Caco-2 (cell line): ENCODE measurements around the gene SERPINB2. TPM values are rescaled to one million over a fixed set of nuclear protein-coding genes. Genes with fewer than 3 reads are reported as not detected.

Experiments used
- BruUV-seq: library from RNA; stranded (reverse); fragments of 400-500 nt; replicated peaks from 2 replicates; lab custom pipeline; 2021; lab: Mats Ljungman, UMichigan
- CTCF ChIA-PET: fragments of 300-600 bp; sonication (Branson Sonifier 250); formaldehyde crosslinking; loops from one replicate; lab custom pipeline; 2022; ENCODE audit warnings: antibody characterized with exemption; lab: Charles Lee
- POLR2A ChIA-PET: fragments of 300-600 bp; sonication (Branson Sonifier 250); formaldehyde crosslinking; loops from one replicate; lab custom pipeline; 2022; ENCODE audit warnings: antibody characterized with exemption; lab: Charles Lee
- DNase-seq, 2 experiments: peaks; one replicate each; pipeline versions ENCODE4 v3.0.0 to v3.0.0-alpha.2; 2020 to 2022
- H3K27me3 ChIP-seq: replicated peaks from 2 replicates; pipeline ENCODE4 v1.6.0; 2011; ENCODE audit warnings: low read length; ENCODE audit not compliant: control insufficient read depth, insufficient read depth
- H3K36me3 ChIP-seq: 2 replicates; pipeline ENCODE4 v1.5.1; 2011; ENCODE audit warnings: low read length; ENCODE audit not compliant: control insufficient read depth, insufficient read depth
- H3K4me1 ChIP-seq: fragments of 250-450 bp; sonication (Bioruptor Pico); 2 replicates; pipeline ENCODE4 v1.5.1; 2020; ENCODE audit warnings: mild to moderate bottlenecking
- H3K4me3 ChIP-seq: 2 replicates; pipeline ENCODE4 v1.5.1; 2011; ENCODE audit warnings: low read depth, mild to moderate bottlenecking, control low read depth, low read length
- H3K9me3 ChIP-seq: fragments of 250-450 bp; sonication (Bioruptor Pico); 2 replicates; pipeline ENCODE4 v1.5.1; 2020; ENCODE audit warnings: mild to moderate bottlenecking, moderate library complexity
- H3K27ac Mint-ChIP-seq: one replicate; pipeline ENCODE4 v1.8.0; 2022; ENCODE audit warnings: mixed read lengths; ENCODE audit not compliant: unreplicated experiment
- H3K27me3 Mint-ChIP-seq: one replicate; pipeline ENCODE4 v1.8.0; 2022; ENCODE audit warnings: mixed read lengths; ENCODE audit not compliant: insufficient read depth, unreplicated experiment
- H3K36me3 Mint-ChIP-seq: one replicate; pipeline ENCODE4 v1.8.0; 2022; ENCODE audit warnings: mild to moderate bottlenecking, mixed read lengths; ENCODE audit not compliant: insufficient read depth, unreplicated experiment
- H3K4me1 Mint-ChIP-seq: one replicate; pipeline ENCODE4 v1.8.0; 2022; ENCODE audit warnings: low read depth, mixed read lengths; ENCODE audit not compliant: unreplicated experiment
- H3K4me3 Mint-ChIP-seq: one replicate; pipeline ENCODE4 v1.8.0; 2022; ENCODE audit warnings: mild to moderate bottlenecking, moderate library complexity, mixed read lengths; ENCODE audit not compliant: unreplicated experiment
- H3K9me3 Mint-ChIP-seq: one replicate; pipeline ENCODE4 v1.8.0; 2022; ENCODE audit warnings: mixed read lengths; ENCODE audit not compliant: unreplicated experiment
- CTCF ChIP-seq, 2 experiments: fragments of 200-600 bp in 1 of 2; IDR thresholded peaks; 1 replicate in 1 of 2; 2 replicates in 1 of 2; pipeline versions ENCODE4 v1.5.1 to v1.8.0; 2011 to 2022; ENCODE audit warnings: antibody characterized with exemption in 1 of 2, control low read depth in 1 of 2, inconsistent platforms in 1 of 2, low read depth in 1 of 2, low read length in 1 of 2, mild to moderate bottlenecking in 1 of 2, moderate library complexity in 1 of 2; ENCODE audit not compliant: insufficient read depth in 1 of 2, severe bottlenecking in 1 of 2, unreplicated experiment in 1 of 2
- intact Hi-C: fragments of 100-400 bp; cut with micrococcal nuclease; formaldehyde crosslinking; loops from one replicate; pipeline ENCODE4 v1.10.0; 2022; ENCODE audit not compliant: unreplicated experiment
- total RNA-seq: library from RNA; stranded (reverse); gene quantifications from 2 replicates; pipeline ENCODE4 v1.2.3, GENCODE V29; 2022

The SERPINB2 gene
- total RNA-seq, 1 experiment from 2014 or later: not detected

- peaks cover 1% of the 10 kb centered on the region for H3K27me3 Mint-ChIP-seq
- intact Hi-C loops: no loop called here
- no peaks in the 10 kb centered on the region for H3K9me3 Mint-ChIP-seq
- no peak for DNase-seq
- H3K27me3 ChIP-seq: no peaks in the 10 kb centered on the region
- no peaks in the 10 kb centered on the region for H3K36me3 ChIP-seq
- no peaks in the 10 kb centered on the region for H3K36me3 Mint-ChIP-seq
- CTCF ChIA-PET: no interaction called here
- H3K4me1 Mint-ChIP-seq: no peaks in the 10 kb centered on the region
- no TSS peak for BruUV-seq
- POLR2A ChIA-PET: no interaction called here
- H3K27ac Mint-ChIP-seq: no peak overlapping the region
- TF ChIP-seq CTCF (IDR thresholded peaks at IDR 0.05; ENCODE audit: insufficient read depth in 1 of 2, low read depth in 1 of 2, low read length in 1 of 2, severe bottlenecking in 1 of 2, unreplicated experiment in 1 of 2): no peak
- H3K9me3 ChIP-seq: no peaks in the 10 kb centered on the region
- H3K4me3 Mint-ChIP-seq: no peak overlapping the region
- H3K4me1 ChIP-seq: no peaks in the 10 kb centered on the region
- no peak overlapping the region for H3K4me3 ChIP-seq
These were observed 18.6 kb downstream of the SERPINB2 start for GRCh38 chr18:63906056-63906455.

GRCh38 chr18:63907664-63908063 lies 20.2 kb downstream of the SERPINB2 start, which contains the start of gene SERPINB10:
SERPINB10 (plus strand) TSS chr18:63907958; CDS start chr18:63915511, 7,553 bp downstream.
- intact Hi-C loops: no loop called here
- H3K27me3 Mint-ChIP-seq: no peaks in the 10 kb centered on the region
- H3K4me1 Mint-ChIP-seq: no peaks in the 10 kb centered on the region
- DNase-seq: no peak
- Histone ChIP-seq H3K4me3 (no peak within 1 kb of the TSS), H3K4me1 (no peaks in the 10 kb centered on the region), H3K9me3 (no peaks in the 10 kb centered on the region), H3K27me3 (no peaks in the 10 kb centered on the region), H3K36me3 (no peaks in the 10 kb centered on the region)
- no peak within 1 kb of the TSS for H3K4me3 Mint-ChIP-seq
- no TSS peak for BruUV-seq
- no peak within 1 kb of the TSS for H3K27ac Mint-ChIP-seq
- no peak for TF ChIP-seq CTCF (IDR thresholded peaks at IDR 0.05; ENCODE audit: insufficient read depth in 1 of 2, low read depth in 1 of 2, low read length in 1 of 2, severe bottlenecking in 1 of 2, unreplicated experiment in 1 of 2)
- ChIA-PET CTCF (no interaction called here), POLR2A (no interaction called here)
- H3K9me3 Mint-ChIP-seq: no peaks in the 10 kb centered on the region
- H3K36me3 Mint-ChIP-seq: no peaks in the 10 kb centered on the region

GRCh38 chr18:63908858-63909257 lies 21.4 kb downstream of the SERPINB2 start:
- ChIA-PET CTCF (no interaction called here), POLR2A (no interaction called here)
- H3K27ac Mint-ChIP-seq: no peak overlapping the region
- Histone ChIP-seq H3K4me1 (no peaks in the 10 kb centered on the region), H3K4me3 (no peak overlapping the region), H3K27me3 (no peaks in the 10 kb centered on the region), H3K9me3 (no peaks in the 10 kb centered on the region), H3K36me3 (no peaks in the 10 kb centered on the region)
- BruUV-seq: no TSS peak
- TF ChIP-seq CTCF (IDR thresholded peaks at IDR 0.05; ENCODE audit: insufficient read depth in 1 of 2, low read depth in 1 of 2, low read length in 1 of 2, severe bottlenecking in 1 of 2, unreplicated experiment in 1 of 2): no peak
- intact Hi-C loops: no loop called here
- peaks cover 2% of the 10 kb centered on the region for H3K27me3 Mint-ChIP-seq
- H3K4me1 Mint-ChIP-seq: no peaks in the 10 kb centered on the region
- H3K36me3 Mint-ChIP-seq: no peaks in the 10 kb centered on the region
- no peak overlapping the region for H3K4me3 Mint-ChIP-seq
- H3K9me3 Mint-ChIP-seq: no peaks in the 10 kb centered on the region
- no peak for DNase-seq
